HG02981 (cell line): ENCODE results near the gene PAGE5.

Source experiments
- ATAC-seq: cut with Tn5 transposase; IDR thresholded peaks from one replicate; pipeline ENCODE4 v1.9.1; 2021; ENCODE audit warnings: mild to moderate bottlenecking, moderate library complexity; ENCODE audit not compliant: unreplicated experiment

Gene PAGE5

DNA sequence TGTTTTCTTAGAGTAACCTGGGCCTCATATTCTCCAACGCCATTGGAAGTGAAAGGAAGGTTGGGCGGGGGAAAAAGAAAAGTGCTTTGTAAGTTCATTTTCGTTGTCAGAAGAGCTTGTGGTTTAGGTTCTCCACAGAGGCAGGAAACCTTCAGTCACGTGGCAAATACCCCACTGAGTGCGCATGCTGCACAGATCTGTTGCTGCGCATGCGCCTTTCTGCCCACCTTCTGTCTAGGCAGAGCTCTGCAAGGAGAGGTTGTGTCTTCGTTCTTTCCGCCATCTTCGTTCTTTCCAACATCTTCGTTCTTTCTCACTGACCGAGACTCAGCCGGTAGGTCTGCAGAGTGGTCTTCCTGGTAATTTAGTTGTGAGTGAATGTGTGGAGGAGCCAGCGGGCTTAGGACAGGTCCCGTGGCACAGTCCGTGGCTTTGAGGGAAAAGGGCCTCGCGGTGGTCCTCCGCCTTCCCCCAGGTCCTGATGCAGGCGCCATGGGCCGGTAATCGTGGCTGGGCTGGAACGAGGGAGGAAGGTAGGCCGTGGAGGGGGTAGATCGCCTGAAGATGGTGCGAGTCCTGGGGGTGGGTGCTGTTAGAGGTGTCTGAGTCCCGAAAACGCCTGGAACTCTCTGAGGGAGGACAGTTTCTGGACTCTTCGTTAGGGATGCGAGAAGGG lies at the start of gene PAGE5:
PAGE5 (plus strand) TSS at position 228 of the 676 bp plus-strand sequence. CDS start 1,037 bp downstream, outside the sequence.
- ATAC-seq: no peak

- no peak for ATAC-seq
Observed at GRCh38 chrX:55187281-55187680, 32.9 kb upstream of the PAGE5 start.

DNA sequence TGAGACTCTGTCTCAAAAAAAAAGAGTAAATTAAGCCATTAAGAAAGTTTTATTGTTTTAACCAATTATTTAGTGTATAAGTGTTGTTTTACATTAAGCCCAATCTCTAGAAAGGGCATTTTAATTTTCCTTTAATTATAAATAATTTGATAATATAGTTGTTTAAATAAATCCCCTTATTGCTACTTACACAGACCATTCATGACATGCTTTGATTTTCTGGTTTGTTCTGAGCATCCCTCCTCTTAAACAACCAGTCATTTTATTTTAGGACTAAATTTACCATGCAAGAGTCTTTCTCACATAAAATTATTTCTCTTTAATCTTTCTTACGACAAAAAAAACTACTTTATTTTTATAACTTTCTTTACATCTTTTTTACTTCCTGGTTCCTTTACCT lies 23.5 kb upstream of the PAGE5 start:
- no peak for ATAC-seq

GRCh38 chrX:55201930-55202579 lies 18.1 kb upstream of the PAGE5 start:
- no peak for ATAC-seq

- ATAC-seq: no peak
Observed at GRCh38 chrX:55206162-55206941, 13.8 kb upstream of the PAGE5 start.

DNA sequence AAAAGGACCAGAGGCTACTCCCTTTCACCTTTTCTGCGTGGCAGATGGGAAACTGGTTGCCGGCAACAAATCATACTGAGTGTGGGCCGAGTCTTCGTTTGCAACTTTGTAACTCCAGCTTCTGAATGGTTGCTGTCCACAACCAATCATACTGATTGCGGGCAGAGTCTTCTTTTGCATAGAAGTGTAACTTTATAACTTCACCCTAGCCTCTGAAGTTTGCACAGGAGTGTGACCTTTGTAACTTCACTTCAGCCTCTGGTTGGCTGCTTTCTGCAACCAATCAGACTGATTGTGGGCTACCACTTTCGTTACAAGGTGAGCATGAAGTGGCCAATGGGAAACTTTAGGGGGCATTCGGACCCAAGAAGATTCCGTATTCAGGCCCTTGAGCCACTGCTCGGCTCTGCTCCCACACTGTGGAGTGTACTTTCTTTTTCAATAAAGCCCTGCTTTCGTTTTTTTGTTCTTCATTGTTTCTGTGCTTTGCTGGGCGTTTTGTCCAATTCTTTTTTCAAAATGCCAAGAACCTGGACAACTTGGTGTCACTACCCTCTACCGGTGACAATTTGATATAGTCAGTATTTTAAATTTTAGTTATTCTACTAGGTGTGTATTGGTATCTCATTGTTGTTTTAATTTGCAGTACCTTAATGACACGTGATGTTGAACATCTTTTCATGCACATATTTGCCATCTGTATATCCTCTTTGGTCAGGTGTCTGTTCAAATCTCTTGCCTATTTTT lies 9.0 kb upstream of the PAGE5 start:
- ATAC-seq: no peak

DNA sequence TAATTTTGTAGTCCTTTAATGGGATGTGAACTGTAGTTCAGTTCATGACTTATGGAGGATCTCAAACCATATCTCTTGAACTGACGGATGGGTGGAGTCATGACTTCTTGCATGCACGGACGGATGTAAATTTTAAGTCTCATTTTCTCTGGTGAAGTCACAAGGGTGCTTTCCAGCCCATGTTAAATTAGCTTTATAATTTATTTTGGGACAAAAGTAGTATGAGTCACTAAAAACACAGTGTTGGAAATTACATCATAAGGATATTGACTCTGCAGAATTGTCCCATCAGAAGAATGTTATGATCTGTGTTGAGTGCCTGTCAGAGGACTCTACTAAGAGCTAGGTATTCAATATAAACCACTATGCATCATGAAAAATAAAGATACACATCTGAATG lies 6.8 kb upstream of the PAGE5 start:
- ATAC-seq: no peak

DNA sequence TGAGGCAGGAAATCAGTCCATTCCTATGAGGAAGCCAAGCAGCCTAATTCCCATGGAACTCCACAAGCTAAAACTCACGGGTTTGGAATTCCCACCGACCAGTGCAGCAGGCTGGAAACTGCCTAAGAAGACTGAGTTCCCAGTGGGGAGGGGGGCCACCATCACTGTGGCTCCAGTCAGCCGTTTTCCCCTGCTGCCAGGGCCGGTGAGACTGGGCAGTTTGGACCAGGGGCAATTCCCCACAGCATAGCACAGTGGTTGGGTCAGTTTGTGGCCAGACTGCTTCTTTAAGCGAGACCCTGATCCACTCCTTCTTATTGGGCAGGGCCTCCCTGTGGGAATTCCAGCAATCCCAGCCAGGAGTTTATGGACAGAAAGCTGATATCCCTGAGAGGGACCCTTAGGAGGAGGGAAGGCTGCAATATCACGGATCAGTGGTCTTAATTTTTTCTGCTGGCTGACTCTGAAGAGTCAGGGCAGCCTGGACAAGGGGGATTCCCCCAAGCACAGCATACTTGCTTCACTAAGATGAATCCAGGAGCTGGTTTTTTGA lies 20.7 kb downstream of the PAGE5 start:
- ATAC-seq: no peak

DNA sequence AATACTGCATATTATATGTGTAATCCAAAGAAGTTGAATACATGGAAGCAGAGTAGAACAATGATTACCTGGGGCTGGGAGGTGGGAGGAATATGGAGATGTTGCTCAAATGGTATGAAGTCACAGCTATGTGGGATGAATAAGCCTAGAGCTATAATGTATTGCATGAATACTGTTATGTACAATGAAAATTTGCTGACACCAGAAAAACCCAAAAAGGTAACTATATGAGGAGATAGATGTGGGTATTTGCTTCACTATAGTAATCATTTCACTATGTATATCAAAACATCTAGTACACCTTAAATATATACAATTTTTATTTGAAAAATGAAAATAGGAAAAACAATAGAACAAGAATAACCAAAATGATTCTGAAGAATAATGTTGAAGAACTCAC lies 33.4 kb downstream of the PAGE5 start:
- no peak for ATAC-seq

DNA sequence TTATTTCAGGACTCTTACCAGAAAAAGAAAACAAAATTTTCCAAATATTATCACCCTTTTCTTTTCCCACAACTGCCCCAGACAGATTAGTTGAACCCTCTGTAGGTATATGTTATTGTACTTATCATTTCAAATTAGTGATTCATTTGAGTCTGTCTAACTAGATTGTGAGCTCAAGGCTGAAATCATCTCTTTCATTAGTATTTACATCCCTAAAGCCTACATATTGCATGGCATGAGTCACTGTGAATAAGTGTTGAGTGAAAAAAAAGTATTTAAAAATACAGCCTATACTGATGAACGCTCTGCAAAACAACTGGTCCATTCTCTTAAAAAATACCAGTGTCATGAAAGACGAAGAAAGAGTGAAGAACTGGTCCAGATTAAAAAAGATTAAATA lies 40.7 kb downstream of the PAGE5 start:
- no peak for ATAC-seq

DNA sequence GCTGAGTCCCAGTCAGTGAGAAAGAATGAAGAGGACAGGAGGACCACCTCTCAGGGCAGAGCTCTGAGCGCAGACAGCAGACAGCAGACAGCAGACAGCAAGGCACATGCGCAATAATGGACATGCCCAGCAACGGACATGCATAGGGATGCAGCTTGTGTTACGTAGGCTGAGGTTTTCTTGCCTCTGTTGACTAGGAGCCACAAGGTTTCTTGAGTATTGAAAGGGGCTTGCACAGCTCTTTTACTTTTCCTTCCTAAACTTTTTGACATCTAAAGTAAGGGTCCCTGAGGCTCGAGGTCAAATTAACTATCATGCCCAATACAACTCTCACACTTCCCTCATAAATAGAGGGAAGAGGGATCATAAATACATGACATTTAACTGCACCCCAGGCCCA lies 44.7 kb downstream of the PAGE5 start, which contains the start of gene PAGE3:
PAGE3 (minus strand) TSS at position 101 of the 400 bp plus-strand sequence. CDS start 1,013 bp downstream, outside the sequence.
- ATAC-seq: no peak
